Activated CD4-positive, alpha-beta T cell treated with anti-CD3 and anti-CD28 coated beads, Interleukin-2, amount 10 ng/mL, durations not matched to agents 7 days and 5 days (primary cell): ENCODE data around the gene HSPBP1. TPM values are rescaled to one million over a fixed set of nuclear protein-coding genes. Genes with fewer than 3 reads are reported as not detected.

Source experiments
- CTCF ChIA-PET: fragments of 350-600 bp; sonication (Branson Sonifier 250); formaldehyde crosslinking; loops from one replicate; lab custom pipeline; 2021; ENCODE audit warnings: antibody characterized with exemption; lab: Charles Lee
- POLR2A ChIA-PET: fragments of 350-600 bp; sonication (Branson Sonifier 250); formaldehyde crosslinking; loops from one replicate; lab custom pipeline; 2021; ENCODE audit warnings: antibody characterized with exemption; lab: Charles Lee
- DNase-seq: peaks from one replicate; pipeline ENCODE4 v3.0.0-alpha.2; 2020
- H3K27ac Mint-ChIP-seq: one replicate; pipeline ENCODE4 v1.8.0; 2021; ENCODE audit warnings: mild to moderate bottlenecking, moderate library complexity, mixed read lengths
- H3K27me3 Mint-ChIP-seq: one replicate; pipeline ENCODE4 v1.8.0; 2021; ENCODE audit warnings: mixed read lengths
- H3K36me3 Mint-ChIP-seq: one replicate; pipeline ENCODE4 v1.8.0; 2021; ENCODE audit warnings: low read depth, mixed read lengths
- H3K4me1 Mint-ChIP-seq: one replicate; pipeline ENCODE4 v1.8.0; 2021; ENCODE audit warnings: mixed read lengths
- H3K4me3 Mint-ChIP-seq: one replicate; pipeline ENCODE4 v1.8.0; 2021; ENCODE audit warnings: mild to moderate bottlenecking, moderate library complexity, mixed read lengths
- H3K9me3 Mint-ChIP-seq: one replicate; pipeline ENCODE4 v1.8.0; 2021; ENCODE audit warnings: mixed read lengths
- total RNA-seq, 2 experiments: library from RNA; stranded (reverse); gene quantifications; one replicate each; pipeline ENCODE4 v1.2.3, GENCODE V29; 2021

HSPBP1 gene
- total RNA-seq, 2 experiments from 2014 or later, result 23.1 to 26.9 TPM

DNA sequence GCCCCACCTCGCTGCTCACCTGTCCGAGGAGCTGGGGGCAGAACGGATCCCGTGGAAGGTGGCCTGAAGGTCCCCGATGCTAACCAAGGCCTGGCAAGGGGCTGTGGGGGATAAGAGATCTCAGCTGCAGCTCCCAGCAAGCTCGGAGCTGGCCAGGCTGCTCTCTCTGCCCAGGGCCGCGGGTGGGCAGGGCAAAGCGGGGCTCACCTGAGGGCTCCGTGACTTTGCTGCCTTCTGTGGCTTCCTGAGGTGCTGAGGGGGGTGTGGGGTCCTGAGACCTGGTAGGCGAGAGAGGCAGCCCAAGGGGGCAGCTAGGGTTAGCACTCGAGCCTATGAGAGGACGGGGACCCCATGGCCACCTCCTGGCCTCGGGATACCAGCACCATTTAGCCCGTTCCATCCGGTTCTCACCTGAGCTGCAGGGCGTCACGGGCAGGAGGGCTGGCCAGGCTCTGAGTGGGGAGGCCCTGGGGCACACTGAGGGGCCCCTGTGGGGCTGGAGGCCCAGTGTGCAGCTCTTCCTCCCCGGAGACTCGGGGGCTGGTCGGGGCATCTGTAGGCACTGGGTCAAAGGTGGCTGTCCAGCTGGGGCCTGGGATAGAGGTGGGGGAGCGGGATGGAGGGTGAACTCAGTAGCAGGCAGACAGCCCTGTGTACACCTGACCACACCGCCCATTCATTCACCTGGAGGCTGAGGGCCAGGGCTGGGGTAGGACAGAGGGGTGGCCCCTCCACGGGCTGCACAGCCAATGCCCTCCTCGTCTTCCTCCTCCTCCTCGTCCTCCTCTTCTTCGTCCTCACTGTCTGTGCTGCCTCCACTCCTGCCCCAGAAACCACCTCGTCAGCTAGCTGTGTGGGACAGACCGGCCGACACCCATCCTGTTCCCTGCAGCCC is 48.3 kb downstream of the HSPBP1 start:
- Mint-ChIP-seq H3K27me3 (no peaks in the 10 kb centered on the region), H3K9me3 (no peaks in the 10 kb centered on the region), H3K36me3 (peaks cover 48% of the 10 kb centered on the region), H3K4me3 (no peak overlapping the region), H3K27ac (no peak overlapping the region), H3K4me1 (peaks cover 2% of the 10 kb centered on the region)
- no peak for DNase-seq
- CTCF ChIA-PET, result interaction anchor here (0.8 kb wide), 1 partner anchor 27 kb away, joined by 3 read pairs; no protein-coding TSS in a partner anchor
- POLR2A ChIA-PET, result no interaction called here

DNA sequence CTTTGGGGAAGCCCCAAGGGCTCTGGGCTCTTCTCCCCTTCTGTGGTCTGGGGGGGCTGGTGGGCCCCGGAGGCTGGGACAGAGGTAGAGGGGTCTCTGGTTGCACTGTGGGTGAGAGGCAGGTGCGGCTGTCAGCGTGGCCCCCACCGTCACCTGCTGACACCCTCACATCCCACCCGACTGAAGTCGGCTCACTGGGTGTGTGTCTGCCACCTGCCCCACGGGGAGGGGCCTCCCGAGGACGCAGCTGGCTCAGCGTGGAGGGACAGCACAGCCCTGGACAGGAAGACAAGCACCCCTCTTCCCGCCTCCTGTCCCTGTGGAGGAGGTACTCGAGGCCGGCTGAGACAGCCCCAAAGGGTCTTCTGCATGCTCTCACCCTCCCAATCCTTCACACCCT is 49.1 kb downstream of the HSPBP1 start:
- no peak for DNase-seq
- no peak overlapping the region for H3K27ac Mint-ChIP-seq
- no peak overlapping the region for H3K4me3 Mint-ChIP-seq
- ChIA-PET POLR2A (no interaction called here), CTCF (no interaction called here)
- H3K27me3 Mint-ChIP-seq, result no peaks in the 10 kb centered on the region
- H3K9me3 Mint-ChIP-seq, result no peaks in the 10 kb centered on the region
- H3K36me3 Mint-ChIP-seq, result peaks cover 43% of the 10 kb centered on the region
- H3K4me1 Mint-ChIP-seq, result no peaks in the 10 kb centered on the region

DNA sequence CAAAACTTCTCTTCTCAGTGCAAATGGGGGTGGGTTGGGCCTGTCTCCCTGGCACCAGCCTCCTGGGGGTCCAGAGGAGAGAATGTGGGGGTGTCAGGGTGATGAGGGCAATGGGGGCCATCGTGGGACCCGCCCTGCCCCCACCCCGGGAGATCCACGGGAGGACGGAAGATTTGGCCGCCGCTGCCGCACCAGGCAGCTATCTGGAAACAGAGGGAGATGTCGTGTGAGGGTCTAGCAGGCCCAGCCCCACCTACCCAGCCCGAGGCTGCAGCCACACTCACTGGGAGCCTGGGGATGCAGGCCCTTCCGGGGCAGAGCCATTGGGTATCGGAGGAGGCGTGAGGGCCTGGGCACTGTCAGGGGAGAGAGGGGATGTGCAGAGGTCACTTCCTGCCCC is 49.6 kb downstream of the HSPBP1 start:
- Mint-ChIP-seq H3K27me3 (no peaks in the 10 kb centered on the region), H3K9me3 (no peaks in the 10 kb centered on the region), H3K4me3 (no peak overlapping the region), H3K27ac (no peak overlapping the region), H3K4me1 (no peaks in the 10 kb centered on the region), H3K36me3 (peaks cover 47% of the 10 kb centered on the region)
- no peak for DNase-seq
- ChIA-PET CTCF (no interaction called here), POLR2A (no interaction called here)

DNA sequence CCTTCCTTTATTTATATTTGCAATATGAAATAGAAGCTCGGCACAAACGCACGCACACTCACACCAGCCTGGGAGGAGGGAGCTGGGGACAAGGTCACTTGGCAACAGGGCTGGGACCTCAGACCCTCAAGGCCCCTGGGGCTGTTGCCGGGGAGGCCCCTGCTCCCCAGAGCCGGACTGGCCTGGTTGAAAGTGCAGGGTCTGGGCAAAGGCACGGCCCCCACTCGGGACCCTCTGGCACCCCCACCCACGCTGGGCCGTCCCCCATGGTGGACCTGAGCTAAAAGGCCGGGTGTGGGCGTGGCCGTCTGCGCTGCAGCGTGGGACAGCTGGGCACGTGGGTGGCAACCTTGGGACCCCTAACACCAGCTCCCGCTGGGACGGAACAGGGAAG is 50.1 kb downstream of the HSPBP1 start:
- ChIA-PET CTCF (no interaction called here), POLR2A (interaction anchor here (0.6 kb wide), 1 partner anchor 30 kb away, joined by 3 read pairs; no protein-coding TSS in a partner anchor)
- DNase-seq, result no peak
- Mint-ChIP-seq H3K36me3 (peaks cover 44% of the 10 kb centered on the region), H3K4me1 (no peaks in the 10 kb centered on the region), H3K27ac (no peak overlapping the region), H3K27me3 (no peaks in the 10 kb centered on the region), H3K4me3 (no peak overlapping the region), H3K9me3 (no peaks in the 10 kb centered on the region)

DNA sequence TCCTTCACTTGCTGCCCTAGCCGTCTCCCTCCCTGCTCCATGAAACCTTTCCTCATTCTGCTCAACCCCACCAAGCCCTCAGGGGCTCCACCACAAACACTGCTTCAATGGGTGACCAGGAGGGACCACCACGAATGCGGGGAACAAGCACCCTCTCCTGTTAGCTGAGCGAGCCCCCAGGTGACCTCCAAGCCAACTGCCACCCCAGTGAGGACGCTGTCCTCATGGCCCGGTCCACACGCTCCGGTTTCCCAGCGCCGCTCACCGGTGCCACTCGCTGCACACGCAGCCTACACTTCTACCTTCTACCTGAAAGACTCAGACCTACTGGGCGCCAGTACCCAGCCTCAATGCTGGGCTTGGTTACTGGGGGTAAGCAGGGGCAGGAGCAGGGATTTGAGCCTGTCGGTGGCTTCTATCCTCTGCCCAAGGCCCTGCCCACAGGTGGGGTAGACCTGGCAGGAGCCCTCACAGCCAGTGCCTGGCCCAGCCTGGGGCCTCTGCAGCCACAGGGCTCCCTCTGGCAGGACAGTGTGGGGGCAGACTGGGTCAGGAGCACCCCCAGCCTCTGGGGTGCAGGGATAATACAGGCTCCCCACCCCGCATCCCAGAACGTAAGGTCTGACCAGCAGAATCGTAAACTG is 50.6 kb downstream of the HSPBP1 start:
- Mint-ChIP-seq H3K36me3 (peaks cover 39% of the 10 kb centered on the region), H3K4me3 (no peak overlapping the region), H3K27ac (peak overlapping the region; percentile 13), H3K4me1 (no peaks in the 10 kb centered on the region), H3K27me3 (no peaks in the 10 kb centered on the region), H3K9me3 (no peaks in the 10 kb centered on the region)
- CTCF ChIA-PET, result no interaction called here
- DNase-seq, result no peak
- POLR2A ChIA-PET, result interaction anchor here (0.6 kb wide), 1 partner anchor 30 kb away, joined by 3 read pairs; no protein-coding TSS in a partner anchor

DNA sequence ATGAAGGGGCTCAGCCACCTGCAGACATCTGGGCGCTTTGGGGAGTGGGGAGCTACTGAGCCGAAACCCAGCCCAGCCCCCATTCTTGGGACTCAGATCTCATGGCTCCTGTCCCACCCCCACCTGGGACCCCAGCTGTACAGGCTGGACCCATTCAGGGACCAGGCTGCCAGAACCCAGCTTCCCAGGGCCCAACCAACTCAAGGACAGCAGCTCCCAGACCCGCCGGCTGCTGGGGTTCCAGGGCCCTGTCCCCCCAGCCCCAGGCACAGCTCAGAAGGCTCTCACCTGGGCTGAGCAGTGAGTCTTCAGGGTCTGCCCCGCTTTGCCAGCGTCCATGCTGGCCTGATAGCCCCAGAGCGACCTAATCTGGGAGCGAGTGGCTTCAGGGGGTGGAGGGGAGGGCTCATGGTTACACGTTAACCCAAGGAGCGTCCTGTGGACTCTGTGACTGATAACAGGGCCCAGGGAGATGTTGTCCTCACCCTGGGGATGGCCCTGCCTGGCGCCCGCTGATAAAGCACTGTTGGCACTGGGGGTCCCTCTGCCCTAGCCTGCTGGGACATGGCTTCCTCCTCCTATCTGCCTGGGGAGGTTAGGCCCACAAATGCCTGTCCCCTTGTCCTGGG is 51.4 kb downstream of the HSPBP1 start, which contains the start of gene TMEM86B:
TSS of gene TMEM86B (minus strand) at position 361 of the 629 bp plus-strand sequence. CDS start at position 339, 22 bp downstream.
- ChIA-PET POLR2A (no interaction called here), CTCF (interaction anchor here (1.0 kb wide), 1 partner anchor 103 kb away, joined by 3 read pairs; no protein-coding TSS in a partner anchor)
- no peaks in the 10 kb centered on the region for H3K4me1 Mint-ChIP-seq
- peak within 1 kb of the TSS; percentile 13 for H3K27ac Mint-ChIP-seq
- peaks cover 36% of the 10 kb centered on the region for H3K36me3 Mint-ChIP-seq
- no peaks in the 10 kb centered on the region for H3K9me3 Mint-ChIP-seq
- no peak for DNase-seq
- H3K4me3 Mint-ChIP-seq, result no peak within 1 kb of the TSS
- H3K27me3 Mint-ChIP-seq, result no peaks in the 10 kb centered on the region

DNA sequence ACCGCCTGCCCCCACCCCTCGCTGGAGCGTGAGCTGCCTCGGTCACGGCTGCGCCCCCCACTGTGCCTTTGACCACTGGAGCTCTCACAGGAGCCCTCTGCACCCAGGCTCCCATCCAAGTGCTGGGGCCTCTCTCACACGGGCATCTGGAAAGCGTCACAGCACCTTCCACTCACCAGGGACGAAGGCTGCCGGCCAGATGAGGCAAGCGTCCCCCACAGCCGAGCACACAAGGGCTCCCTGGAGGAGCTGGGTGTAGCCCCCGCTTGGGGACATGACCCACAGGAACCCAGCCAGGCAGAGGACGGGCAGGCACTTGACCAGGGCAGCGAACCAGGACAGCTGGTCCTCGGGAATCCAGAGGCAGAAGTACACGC is 51.9 kb downstream of the HSPBP1 start:
- Mint-ChIP-seq H3K27me3 (no peaks in the 10 kb centered on the region), H3K27ac (no peak overlapping the region), H3K4me3 (no peak overlapping the region), H3K4me1 (no peaks in the 10 kb centered on the region), H3K36me3 (peaks cover 36% of the 10 kb centered on the region), H3K9me3 (no peaks in the 10 kb centered on the region)
- CTCF ChIA-PET, result interaction anchor here (1.0 kb wide), 1 partner anchor 104 kb away, joined by 3 read pairs; no protein-coding TSS in a partner anchor
- no peak for DNase-seq
- POLR2A ChIA-PET, result no interaction called here

DNA sequence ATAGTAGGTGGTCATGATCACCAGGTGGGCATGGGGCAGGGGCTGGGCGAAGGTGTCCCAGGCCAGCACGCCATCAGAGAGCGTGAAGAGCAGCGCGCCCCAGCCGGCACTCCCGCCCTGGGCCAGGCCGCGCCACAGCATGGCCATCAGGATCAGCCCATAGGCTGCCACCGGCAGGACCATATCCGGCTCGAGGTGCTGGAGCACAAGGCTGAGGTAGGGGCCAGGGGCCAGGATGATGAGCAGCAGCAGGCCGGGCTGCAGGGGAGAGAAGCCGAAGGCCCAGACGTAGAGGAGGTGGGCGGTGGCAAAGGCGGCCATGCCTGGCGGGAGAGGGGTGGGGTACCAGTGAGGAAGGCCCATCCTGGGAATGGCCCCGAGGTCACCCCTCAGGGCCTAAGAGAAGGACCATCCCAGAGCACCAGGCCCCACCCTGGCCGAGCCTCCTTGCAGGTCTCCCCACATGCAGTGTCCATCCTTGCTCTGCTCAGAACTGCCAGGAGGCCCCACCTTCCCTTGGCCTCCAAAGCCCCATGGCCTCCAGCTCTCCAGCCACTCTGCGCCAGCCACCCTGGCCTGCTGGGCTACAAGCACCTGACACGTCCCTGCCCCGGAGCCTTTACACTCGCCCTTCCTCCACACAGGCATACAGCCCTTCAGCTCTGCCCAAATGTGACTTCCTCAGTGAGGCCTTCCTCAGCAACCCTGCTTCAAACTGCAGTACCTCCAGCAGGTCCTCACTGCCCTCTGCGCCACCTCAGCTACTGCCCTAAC is 52.5 kb downstream of the HSPBP1 start:
- H3K4me1 Mint-ChIP-seq, result no peaks in the 10 kb centered on the region
- POLR2A ChIA-PET, result no interaction called here
- peaks cover 34% of the 10 kb centered on the region for H3K36me3 Mint-ChIP-seq
- no peaks in the 10 kb centered on the region for H3K9me3 Mint-ChIP-seq
- no peak for DNase-seq
- no peak overlapping the region for H3K4me3 Mint-ChIP-seq
- H3K27ac Mint-ChIP-seq, result no peak overlapping the region
- no peaks in the 10 kb centered on the region for H3K27me3 Mint-ChIP-seq
- CTCF ChIA-PET, result interaction anchor here (1.0 kb wide), 1 partner anchor 105 kb away, joined by 3 read pairs; no protein-coding TSS in a partner anchor

DNA sequence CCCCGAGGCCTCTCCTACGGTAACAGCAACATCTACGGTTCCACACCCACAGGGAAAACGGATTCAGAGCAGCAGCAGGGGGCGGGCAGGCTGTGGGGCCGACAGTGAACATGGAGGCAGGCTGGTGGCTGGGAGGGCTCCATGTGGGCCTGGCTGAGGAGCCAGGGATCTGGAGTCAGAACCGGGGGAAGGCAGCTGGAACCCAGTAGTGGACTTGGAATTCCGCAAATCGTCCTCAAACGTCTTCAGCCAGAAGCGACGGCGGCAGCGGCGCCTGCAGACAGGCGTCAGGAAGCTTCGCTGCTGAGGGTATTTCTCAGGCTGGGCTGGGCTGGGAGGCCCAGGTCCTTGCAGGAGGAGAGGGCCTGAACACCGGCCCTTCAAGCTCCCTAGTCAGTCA is 53.1 kb downstream of the HSPBP1 start:
- POLR2A ChIA-PET, result no interaction called here
- Mint-ChIP-seq H3K36me3 (peaks cover 30% of the 10 kb centered on the region), H3K4me3 (no peak overlapping the region), H3K27ac (no peak overlapping the region), H3K9me3 (no peaks in the 10 kb centered on the region), H3K4me1 (no peaks in the 10 kb centered on the region), H3K27me3 (no peaks in the 10 kb centered on the region)
- CTCF ChIA-PET, result no interaction called here
- DNase-seq, result no peak

DNA sequence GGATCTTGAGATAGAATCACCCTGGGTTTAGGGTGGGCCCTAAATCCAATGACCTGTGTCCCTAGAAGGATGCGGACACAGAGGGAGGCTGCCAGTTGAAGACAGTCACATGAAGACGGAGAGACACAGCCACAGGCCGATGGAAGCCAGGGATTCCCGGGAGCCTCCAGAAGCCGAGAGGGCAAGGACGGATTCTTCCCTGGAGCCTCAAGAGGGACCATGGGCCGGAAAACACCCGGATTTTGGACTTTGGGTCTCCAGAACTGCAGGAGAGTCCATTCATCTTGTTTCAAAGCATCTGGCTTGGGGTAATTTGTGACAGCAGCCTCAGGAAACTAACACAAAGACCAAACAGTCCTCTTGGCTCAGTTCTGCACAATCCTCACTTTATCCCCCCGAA is 53.6 kb downstream of the HSPBP1 start:
- peaks cover 3% of the 10 kb centered on the region for H3K9me3 Mint-ChIP-seq
- H3K27ac Mint-ChIP-seq, result no peak overlapping the region
- peaks cover 32% of the 10 kb centered on the region for H3K36me3 Mint-ChIP-seq
- ChIA-PET CTCF (no interaction called here), POLR2A (no interaction called here)
- no peak overlapping the region for H3K4me3 Mint-ChIP-seq
- H3K27me3 Mint-ChIP-seq, result no peaks in the 10 kb centered on the region
- no peaks in the 10 kb centered on the region for H3K4me1 Mint-ChIP-seq
- DNase-seq, result no peak

DNA sequence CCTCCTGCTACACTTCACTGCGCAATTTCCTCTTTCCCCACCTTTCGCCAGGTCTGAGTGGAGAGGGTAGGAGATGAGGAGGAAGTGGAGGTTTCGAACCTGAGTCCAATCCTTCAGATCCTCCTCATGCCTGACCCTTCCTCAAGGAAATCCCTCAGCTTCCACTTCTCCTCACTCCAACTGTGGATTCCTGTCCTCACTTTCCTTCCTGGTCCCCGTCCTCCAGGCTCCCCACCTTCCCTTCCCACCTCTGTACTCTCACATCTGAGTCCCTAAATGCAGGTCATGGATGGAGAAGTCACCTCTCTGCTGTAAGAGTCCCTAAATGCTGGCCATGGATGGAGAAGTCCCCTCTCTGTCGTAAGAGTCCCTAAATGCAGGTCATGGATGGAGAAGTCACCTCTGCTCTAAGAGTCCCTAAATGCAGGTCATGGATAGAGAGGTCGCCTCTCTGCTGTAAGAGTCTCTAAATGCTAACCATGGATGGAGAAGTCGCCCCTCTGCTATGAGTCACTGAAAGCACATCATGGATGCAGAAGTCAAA is 54.4 kb downstream of the HSPBP1 start:
- POLR2A ChIA-PET, result no interaction called here
- Mint-ChIP-seq H3K27me3 (no peaks in the 10 kb centered on the region), H3K27ac (no peak overlapping the region), H3K36me3 (peaks cover 38% of the 10 kb centered on the region), H3K4me3 (no peak overlapping the region), H3K4me1 (no peaks in the 10 kb centered on the region), H3K9me3 (peaks cover 3% of the 10 kb centered on the region)
- DNase-seq, result no peak
- CTCF ChIA-PET, result no interaction called here
